IMR-90 (cell line): ENCODE data around the gene ATP2A3. TPM values are rescaled to one million over a fixed set of nuclear protein-coding genes. Genes with fewer than 3 reads are reported as not detected.

Experiments used
- ATAC-seq: fragments of 200-7000 bp; cut with Tn5 transposase; 2 replicates; pipeline ENCODE4 v1.9.1; 2020; ENCODE audit warnings: low read depth, mild to moderate bottlenecking, moderate library complexity
- BruUV-seq: library from RNA; stranded (reverse); fragments of 400-500 nt; replicated peaks from 2 replicates; lab custom pipeline; 2021; lab: Mats Ljungman, UMichigan
- CTCF ChIA-PET: fragments of 300-600 bp; formaldehyde crosslinking; extraction: SDS; loops from one replicate; lab custom pipeline; 2021; ENCODE audit warnings: antibody characterized with exemption; lab: Yijun Ruan, JAX
- POLR2A ChIA-PET: fragments of 300-600 bp; sonication (Branson Sonifier 250); formaldehyde crosslinking; loops from one replicate; lab custom pipeline; 2022; ENCODE audit warnings: antibody characterized with exemption; ENCODE audit not compliant: unreplicated experiment; lab: Charles Lee
- DNase-seq: peaks from one replicate; pipeline ENCODE4 v3.0.0; 2013
- H2AFZ ChIP-seq: replicated peaks from 2 replicates; pipeline ENCODE3; 2013; ENCODE audit warnings: low read length, mild to moderate bottlenecking; ENCODE audit not compliant: poor library complexity
- H2AK5ac ChIP-seq: 2 replicates; pipeline ENCODE4 v1.6.1; 2013; ENCODE audit warnings: low read depth, low read length, inconsistent platforms
- H2AK9ac ChIP-seq: replicated peaks from 2 replicates; pipeline ENCODE3; 2013; ENCODE audit warnings: mild to moderate bottlenecking, low read depth, low read length, moderate library complexity; ENCODE audit not compliant: poor library complexity
- H2BK120ac ChIP-seq: 2 replicates; pipeline ENCODE4 v1.6.1; 2013; ENCODE audit warnings: low read depth, low read length, inconsistent platforms
- H2BK15ac ChIP-seq: 3 replicates; pipeline ENCODE4 v1.6.1; 2013; ENCODE audit warnings: low read depth, low read length, inconsistent platforms
- H2BK20ac ChIP-seq: 2 replicates; pipeline ENCODE4 v1.6.1; 2013; ENCODE audit warnings: low read depth, mild to moderate bottlenecking, inconsistent platforms, low read length, moderate library complexity
- H2BK5ac ChIP-seq: 2 replicates; pipeline ENCODE4 v1.6.1; 2013; ENCODE audit warnings: mild to moderate bottlenecking, low read depth, low read length, inconsistent platforms; ENCODE audit not compliant: poor library complexity, severe bottlenecking
- H3K14ac ChIP-seq: replicated peaks from 2 replicates; pipeline ENCODE4 v1.6.1; 2013; ENCODE audit warnings: low read depth, low read length, inconsistent platforms
- H3K18ac ChIP-seq: 2 replicates; pipeline ENCODE4 v1.6.1; 2013; ENCODE audit warnings: low read depth, low read length, control low read depth
- H3K23ac ChIP-seq: 2 replicates; pipeline ENCODE4 v1.6.1; 2013; ENCODE audit warnings: low read depth, low read length, inconsistent platforms
- H3K27ac ChIP-seq: 2 replicates; pipeline ENCODE4 v1.5.1; 2013; ENCODE audit warnings: mild to moderate bottlenecking, control low read depth, low read length; ENCODE audit not compliant: insufficient read depth
- H3K27me3 ChIP-seq: 2 replicates; pipeline ENCODE4 v1.6.1; 2013; ENCODE audit warnings: low read length; ENCODE audit not compliant: control insufficient read depth, insufficient read depth
- H3K36me3 ChIP-seq: 2 replicates; pipeline ENCODE4 v1.6.1; 2013; ENCODE audit warnings: low read length, mixed read lengths; ENCODE audit not compliant: control insufficient read depth, insufficient read depth
- H3K4ac ChIP-seq: 2 replicates; pipeline ENCODE4 v1.6.1; 2013; ENCODE audit warnings: low read depth, low read length, inconsistent platforms
- H3K4me1 ChIP-seq: 2 replicates; pipeline ENCODE4 v1.6.1; 2013; ENCODE audit warnings: low read length, mixed read lengths; ENCODE audit not compliant: control insufficient read depth, insufficient read depth
- H3K4me2 ChIP-seq: 2 replicates; pipeline ENCODE4 v1.6.1; 2013; ENCODE audit warnings: low read depth, mild to moderate bottlenecking, control low read depth, low read length, moderate library complexity
- H3K4me3 ChIP-seq: 2 replicates; pipeline ENCODE4 v1.5.1; 2013; ENCODE audit warnings: low read depth, mild to moderate bottlenecking, control low read depth, low read length, moderate library complexity; ENCODE audit not compliant: insufficient read depth
- H3K56ac ChIP-seq: 2 replicates; pipeline ENCODE4 v1.6.1; 2013; ENCODE audit warnings: low read length, inconsistent platforms; ENCODE audit not compliant: insufficient read depth; ENCODE audit errors: extremely low read depth
- H3K79me1 ChIP-seq, 2 experiments: 2 replicates each; pipeline ENCODE4 v1.6.1; 2013; ENCODE audit warnings: low read length in 2 of 2, inconsistent platforms in 1 of 2, low read depth in 1 of 2
- H3K9ac ChIP-seq: 2 replicates; pipeline ENCODE4 v1.6.1; 2013; ENCODE audit warnings: low read depth, low read length, control low read depth
- H3K9me1 ChIP-seq: 2 replicates; pipeline ENCODE4 v1.6.1; 2013; ENCODE audit warnings: low read length, inconsistent platforms; ENCODE audit not compliant: insufficient read depth
- H3K9me3 ChIP-seq: 2 replicates; pipeline ENCODE4 v1.6.1; 2013; ENCODE audit warnings: low read length; ENCODE audit not compliant: control insufficient read depth, insufficient read depth
- H4K20me1 ChIP-seq: 2 replicates; pipeline ENCODE4 v1.6.1; 2013; ENCODE audit warnings: low read length, inconsistent platforms; ENCODE audit not compliant: insufficient read depth
- H4K5ac ChIP-seq: 2 replicates; pipeline ENCODE4 v1.6.1; 2013; ENCODE audit warnings: mild to moderate bottlenecking, low read depth, low read length, control low read depth
- H4K8ac ChIP-seq, 2 experiments: 2 replicates each; pipeline ENCODE4 v1.6.1; 2013; ENCODE audit warnings: low read depth in 2 of 2, low read length in 2 of 2, control low read depth in 1 of 2, inconsistent platforms in 1 of 2
- H4K91ac ChIP-seq: 2 replicates; pipeline ENCODE4 v1.6.1; 2013; ENCODE audit warnings: low read depth, low read length, inconsistent platforms; ENCODE audit not compliant: insufficient read depth
- BHLHE40 ChIP-seq: fragments of 150-350 bp; IDR thresholded peaks from 2 replicates; pipeline ENCODE4 v1.6.1; 2016; ENCODE audit warnings: mild to moderate bottlenecking, low read depth, low read length
- CEBPB ChIP-seq: IDR thresholded peaks from 2 replicates; pipeline ENCODE4 v1.6.1; 2012; ENCODE audit warnings: low read depth, low read length, improper control_type of control experiment
- CHD1 ChIP-seq: IDR thresholded peaks from 2 replicates; pipeline ENCODE4 v1.6.1; 2012; ENCODE audit warnings: low read depth, low read length, improper control_type of control experiment
- FOS ChIP-seq: fragments of 150-350 bp; IDR thresholded peaks from 2 replicates; pipeline ENCODE4 v1.6.1; 2016; ENCODE audit warnings: low read depth, low read length
- MAFK ChIP-seq: IDR thresholded peaks from 2 replicates; pipeline ENCODE4 v1.6.1; 2012; ENCODE audit warnings: low read depth, low read length, improper control_type of control experiment
- MAZ ChIP-seq: IDR thresholded peaks from 2 replicates; pipeline ENCODE4 v1.6.1; 2012; ENCODE audit warnings: low read depth, mild to moderate bottlenecking, low read length, improper control_type of control experiment, moderate library complexity, borderline replicate concordance
- MXI1 ChIP-seq: IDR thresholded peaks from 2 replicates; pipeline ENCODE4 v1.6.1; 2012; ENCODE audit warnings: low read depth, mild to moderate bottlenecking, low read length, moderate library complexity, borderline replicate concordance
- NFE2L2 ChIP-seq: fragments of 150-350 bp; IDR thresholded peaks from 2 replicates; pipeline ENCODE4 v1.6.1; 2016; ENCODE audit warnings: low read depth, mild to moderate bottlenecking, low read length
- POLR2A ChIP-seq: IDR thresholded peaks from 2 replicates; pipeline ENCODE4 v1.6.1; 2012; ENCODE audit warnings: mild to moderate bottlenecking, low read depth, low read length
- RAD21 ChIP-seq: IDR thresholded peaks from 2 replicates; pipeline ENCODE4 v1.6.1; 2012; ENCODE audit warnings: low read length, improper control_type of control experiment
- RFX5 ChIP-seq: IDR thresholded peaks from 2 replicates; pipeline ENCODE4 v1.8.0; 2012; ENCODE audit warnings: low read depth, mild to moderate bottlenecking, low read length, moderate library complexity
- SMC3 ChIP-seq: fragments of 150-350 bp; IDR thresholded peaks from 2 replicates; pipeline ENCODE4 v1.6.1; 2016; ENCODE audit warnings: low read depth, mild to moderate bottlenecking, antibody characterized with exemption, low read length, moderate library complexity
- WGBS, 2 experiments: methylation state at CpG; one replicate each; pipeline versions ENCODE4 v1.1.5 to v1.1.7; 2013; ENCODE audit warnings: missing lambda C conversion rate in 2 of 2; ENCODE audit not compliant: insufficient read length in 1 of 2; ENCODE audit errors: extremely low coverage in 2 of 2; 5-methylcytosine and 5-hydroxymethylcytosine counted together
- dilution Hi-C: fragments of 300-500 bp; cut with HindIII; formaldehyde crosslinking; loops from one replicate; pipeline ENCODE4 v1.14.3; 2018; ENCODE audit warnings: low sequenced_read_pairs; ENCODE audit not compliant: unreplicated experiment
- in situ Hi-C: fragments of 300-500 bp; cut with MboI; formaldehyde crosslinking; loops from 3 replicates; pipeline ENCODE4 v1.14.3; 2019; ENCODE audit warnings: low sequenced_read_pairs, inconsistent platforms, mixed read lengths
- intact Hi-C: fragments of 100-400 bp; cut with micrococcal nuclease; formaldehyde crosslinking; loops from 2 replicates; pipeline ENCODE4 v1.10.0; 2022
- polyA plus RNA-seq, 3 experiments: library from polyadenylated mRNA; depleted of rRNA; stranded (reverse); fragments of >200 nt; gene quantifications; 2 replicates each; pipeline ENCODE4 v1.2.3, GENCODE V29; 2012; ENCODE audit warnings: low replicate concordance in 1 of 3
- total RNA-seq: library from RNA; depleted of rRNA; stranded (reverse); fragments of >200 nt; gene quantifications from 2 replicates; pipeline ENCODE4 v1.2.3, GENCODE V29; 2012
- TF ChIP-seq, protein P1 (sequence below): conservative IDR thresholded peaks from 2 replicates; pipeline ENCODE4 v1.5.1; 2012; ENCODE audit warnings: mild to moderate bottlenecking, low read depth, low read length, improper control_type of control experiment
- TF ChIP-seq, protein P2 (sequence below): fragments of 150-350 bp; IDR thresholded peaks from 2 replicates; pipeline ENCODE4 v1.6.1; 2016; ENCODE audit warnings: low read depth, mild to moderate bottlenecking, low read length, moderate library complexity, borderline replicate concordance
- TF ChIP-seq, protein P3 (sequence below): fragments of 150-350 bp; IDR thresholded peaks from 2 replicates; pipeline ENCODE4 v1.6.1; 2017; ENCODE audit warnings: mild to moderate bottlenecking, antibody characterized with exemption, low read length, low read depth

Gene ATP2A3
- total and polyA plus RNA-seq, 2 of the 4 experiments (the other 2 are of a cell fraction) = 0.18 to 0.63 TPM

DNA sequence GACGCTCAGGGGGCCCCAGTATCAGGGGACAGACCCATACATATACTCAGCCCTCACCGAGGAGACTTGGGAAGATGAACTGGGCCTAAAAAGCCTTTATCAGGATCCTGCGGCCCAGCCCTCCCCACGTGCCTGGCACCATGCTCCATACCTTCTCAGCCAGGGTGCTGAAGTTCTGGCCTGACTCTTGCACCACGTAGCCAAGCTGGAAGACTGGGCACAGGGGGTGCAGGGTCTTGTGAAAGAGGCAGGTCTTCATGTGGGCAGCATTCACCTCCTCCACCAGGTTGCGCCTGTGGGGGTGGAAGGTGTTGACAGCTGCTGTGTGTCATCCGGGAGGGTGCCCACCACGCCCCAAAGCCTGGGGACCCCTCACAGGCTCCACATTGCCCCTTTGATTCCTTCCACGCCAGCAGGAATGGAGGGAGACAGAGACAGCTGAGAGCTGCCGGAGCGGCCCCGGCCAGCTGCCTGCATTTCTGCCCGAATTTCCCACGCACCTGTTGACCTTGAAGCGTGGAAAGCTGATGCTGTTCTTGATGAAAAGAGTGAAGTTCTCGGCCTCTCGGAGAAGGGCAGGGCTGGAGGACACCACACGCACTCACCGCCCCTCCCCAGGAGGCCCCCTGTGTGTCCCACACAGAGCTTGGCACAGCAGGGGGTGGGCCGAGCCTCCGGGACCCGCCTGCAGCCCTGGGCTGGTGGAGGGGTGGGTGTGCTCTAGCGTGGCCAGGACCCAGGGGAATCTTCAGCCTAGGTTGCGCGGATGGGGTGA, 61.0 kb downstream of the ATP2A3 start:
- H2BK15ac ChIP-seq = no peak overlapping the region
- no peak overlapping the region for H3K14ac ChIP-seq
- intact Hi-C loops = no loop called here
- H4K20me1 ChIP-seq = 0 out of 2 replicates have a peak, but pooled peaks cover 4% of the 10 kb centered on the region
- H3K4ac ChIP-seq = no peak overlapping the region
- H2AFZ ChIP-seq = peak overlapping the region; percentile 51
- no peak overlapping the region for H2AK9ac ChIP-seq
- WGBS, 2 experiments = 65% methylated on average over 4 of the region's 25 CpGs; no CpG with 5 or more reads in 1 of the 2 experiments
- no peak overlapping the region for H3K27ac ChIP-seq
- no peaks in the 10 kb centered on the region for H3K36me3 ChIP-seq
- H4K91ac ChIP-seq = no peak overlapping the region
- no peak overlapping the region for H4K5ac ChIP-seq
- in situ Hi-C loops = no loop called here
- H3K9me1 ChIP-seq = no peaks in the 10 kb centered on the region
- dilution Hi-C loops = no loop called here
- H2AK5ac ChIP-seq = no peak overlapping the region
- no peak overlapping the region for H3K4me2 ChIP-seq
- ChIA-PET CTCF (interaction anchor here (2.3 kb wide), 1 partner anchor 11 kb away, joined by 9 read pairs; no protein-coding TSS in a partner anchor), POLR2A (no interaction called here)
- H3K56ac ChIP-seq = no peak overlapping the region
- H2BK120ac ChIP-seq = no peak overlapping the region
- H3K27me3 ChIP-seq = peaks cover 3% of the 10 kb centered on the region; the same call in 1 of the 2 replicates
- no peak for DNase-seq
- no peak overlapping the region for H2BK5ac ChIP-seq
- no peak overlapping the region for H3K9ac ChIP-seq
- no TSS peak for BruUV-seq
- H4K8ac ChIP-seq = no peak overlapping the region
- H3K23ac ChIP-seq = no peak overlapping the region
- no peaks in the 10 kb centered on the region for H3K79me1 ChIP-seq
- H3K18ac ChIP-seq = no peak overlapping the region
- no peak overlapping the region for H2BK20ac ChIP-seq
- no peak for ATAC-seq
- H3K4me1 ChIP-seq = no peaks in the 10 kb centered on the region
- no peak overlapping the region for H3K4me3 ChIP-seq
- H3K9me3 ChIP-seq = no peaks in the 10 kb centered on the region
- TF ChIP-seq RAD21 (no peak), MAFK (no peak), CHD1 (no peak), MAZ (no peak), CEBPB (no peak), POLR2A (no peak), BHLHE40 (no peak), SMC3 (no peak), NFE2L2 (no peak), MXI1 (no peak), FOS (no peak), RFX5 (no peak)
- TF ChIP-seq, protein P1, sequence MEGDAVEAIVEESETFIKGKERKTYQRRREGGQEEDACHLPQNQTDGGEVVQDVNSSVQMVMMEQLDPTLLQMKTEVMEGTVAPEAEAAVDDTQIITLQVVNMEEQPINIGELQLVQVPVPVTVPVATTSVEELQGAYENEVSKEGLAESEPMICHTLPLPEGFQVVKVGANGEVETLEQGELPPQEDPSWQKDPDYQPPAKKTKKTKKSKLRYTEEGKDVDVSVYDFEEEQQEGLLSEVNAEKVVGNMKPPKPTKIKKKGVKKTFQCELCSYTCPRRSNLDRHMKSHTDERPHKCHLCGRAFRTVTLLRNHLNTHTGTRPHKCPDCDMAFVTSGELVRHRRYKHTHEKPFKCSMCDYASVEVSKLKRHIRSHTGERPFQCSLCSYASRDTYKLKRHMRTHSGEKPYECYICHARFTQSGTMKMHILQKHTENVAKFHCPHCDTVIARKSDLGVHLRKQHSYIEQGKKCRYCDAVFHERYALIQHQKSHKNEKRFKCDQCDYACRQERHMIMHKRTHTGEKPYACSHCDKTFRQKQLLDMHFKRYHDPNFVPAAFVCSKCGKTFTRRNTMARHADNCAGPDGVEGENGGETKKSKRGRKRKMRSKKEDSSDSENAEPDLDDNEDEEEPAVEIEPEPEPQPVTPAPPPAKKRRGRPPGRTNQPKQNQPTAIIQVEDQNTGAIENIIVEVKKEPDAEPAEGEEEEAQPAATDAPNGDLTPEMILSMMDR = no peak
- TF ChIP-seq, protein P2, sequence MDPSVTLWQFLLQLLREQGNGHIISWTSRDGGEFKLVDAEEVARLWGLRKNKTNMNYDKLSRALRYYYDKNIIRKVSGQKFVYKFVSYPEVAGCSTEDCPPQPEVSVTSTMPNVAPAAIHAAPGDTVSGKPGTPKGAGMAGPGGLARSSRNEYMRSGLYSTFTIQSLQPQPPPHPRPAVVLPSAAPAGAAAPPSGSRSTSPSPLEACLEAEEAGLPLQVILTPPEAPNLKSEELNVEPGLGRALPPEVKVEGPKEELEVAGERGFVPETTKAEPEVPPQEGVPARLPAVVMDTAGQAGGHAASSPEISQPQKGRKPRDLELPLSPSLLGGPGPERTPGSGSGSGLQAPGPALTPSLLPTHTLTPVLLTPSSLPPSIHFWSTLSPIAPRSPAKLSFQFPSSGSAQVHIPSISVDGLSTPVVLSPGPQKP = no peak
- TF ChIP-seq, protein P3, sequence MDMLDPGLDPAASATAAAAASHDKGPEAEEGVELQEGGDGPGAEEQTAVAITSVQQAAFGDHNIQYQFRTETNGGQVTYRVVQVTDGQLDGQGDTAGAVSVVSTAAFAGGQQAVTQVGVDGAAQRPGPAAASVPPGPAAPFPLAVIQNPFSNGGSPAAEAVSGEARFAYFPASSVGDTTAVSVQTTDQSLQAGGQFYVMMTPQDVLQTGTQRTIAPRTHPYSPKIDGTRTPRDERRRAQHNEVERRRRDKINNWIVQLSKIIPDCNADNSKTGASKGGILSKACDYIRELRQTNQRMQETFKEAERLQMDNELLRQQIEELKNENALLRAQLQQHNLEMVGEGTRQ = no peak
